ENCODE data around the gene PAOX. TPM values are rescaled to one million over a fixed set of nuclear protein-coding genes. Genes with fewer than 3 reads are reported as not detected.
A peak's percentile ranks its signal among the peaks of the same experiment; 100 is the strongest.

Gene PAOX
- polyA plus RNA-seq, 6 donors from 2014 or later, result 45.3 to 63.2 (median 53.5) TPM

GRCh38 chr10:133388236-133388972 lies 9.3 kb downstream of the PAOX start:
- peak overlapping the region; percentile 82 to 98 (median 92) for H3K4me3 Mint-ChIP-seq
- H3K36me3 Mint-ChIP-seq, result no peaks in the 10 kb centered on the region
- peak overlapping the region; percentile 86 to 97 (median 94) for H3K27ac Mint-ChIP-seq
- H3K9me3 Mint-ChIP-seq, result no peaks in the 10 kb centered on the region
- DNase-seq, result no peak
- peaks cover 28 to 75% (median 53%) of the 10 kb centered on the region in 3 donors for H3K4me1 Mint-ChIP-seq
- no peak for ATAC-seq (ENCODE audit: low read depth in 2 of 2)
- H3K27me3 Mint-ChIP-seq, result no peaks in the 10 kb centered on the region

GRCh38 chr10:133388973-133389818 lies 10.1 kb downstream of the PAOX start:
- DNase-seq (peak; percentile 90), ATAC-seq (ENCODE audit: low read depth in 2 of 2) (peak; percentile 90 to 92)
- peaks cover 28 to 73% (median 53%) of the 10 kb centered on the region in 3 donors for H3K4me1 Mint-ChIP-seq
- H3K9me3 Mint-ChIP-seq, result no peaks in the 10 kb centered on the region
- no peaks in the 10 kb centered on the region for H3K36me3 Mint-ChIP-seq
- H3K27ac Mint-ChIP-seq, result peak overlapping the region; percentile 86 to 97 (median 94)
- peak overlapping the region; percentile 82 to 98 (median 92) for H3K4me3 Mint-ChIP-seq
- no peaks in the 10 kb centered on the region for H3K27me3 Mint-ChIP-seq

DNA sequence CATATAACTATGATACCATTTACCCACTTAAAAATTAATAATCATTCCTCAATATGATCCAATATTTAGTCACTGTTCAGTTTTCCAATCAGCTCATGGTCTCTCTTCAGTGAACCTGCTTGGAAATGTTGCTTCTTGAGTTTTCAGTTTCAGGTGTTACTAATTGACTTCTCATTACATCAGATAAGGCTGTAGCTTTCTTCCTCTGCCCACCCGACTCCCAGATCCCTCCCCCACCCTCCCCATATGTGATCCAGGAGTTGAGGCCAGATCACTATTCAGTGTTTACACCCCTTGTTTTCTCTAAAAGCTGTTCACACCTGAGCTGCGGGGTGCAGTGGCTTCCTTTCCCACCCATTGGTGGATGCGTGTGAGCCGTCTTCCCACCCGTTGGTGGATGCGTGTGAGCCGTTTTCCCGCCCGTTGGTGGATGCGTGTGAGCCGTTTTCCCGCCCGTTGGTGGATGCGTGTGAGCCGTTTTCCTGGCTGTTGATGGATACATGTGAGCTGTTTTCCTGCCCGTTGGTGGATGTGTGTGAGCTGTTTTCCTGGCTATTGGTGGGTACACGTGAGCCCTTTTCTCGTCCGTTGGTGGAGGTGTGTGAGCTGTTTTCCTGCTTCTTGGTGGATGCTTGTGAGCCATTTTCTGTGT lies 11.7 kb downstream of the PAOX start:
- Mint-ChIP-seq H3K9me3 (no peaks in the 10 kb centered on the region), H3K27me3 (no peaks in the 10 kb centered on the region), H3K36me3 (no peaks in the 10 kb centered on the region), H3K4me3 (peak overlapping the region; percentile 80 to 95 (median 88)), H3K4me1 (peaks cover 37 to 79% (median 67%) of the 10 kb centered on the region in 3 donors), H3K27ac (peak overlapping the region; percentile 39 to 97 (median 82))
- DNase-seq, result no peak
- no peak for ATAC-seq (ENCODE audit: low read depth in 2 of 2)

- no peak for DNase-seq
- no peak for ATAC-seq (ENCODE audit: low read depth in 2 of 2)
- Mint-ChIP-seq H3K36me3 (no peaks in the 10 kb centered on the region), H3K4me3 (peak overlapping the region; percentile 80 to 95 (median 88)), H3K27me3 (no peaks in the 10 kb centered on the region), H3K27ac (peak overlapping the region; percentile 38 to 97 (median 90)), H3K4me1 (peaks cover 37 to 79% (median 65%) of the 10 kb centered on the region in 3 donors), H3K9me3 (no peaks in the 10 kb centered on the region)
Measured at GRCh38 chr10:133391249-133391635, 12.2 kb downstream of the PAOX start.

DNA sequence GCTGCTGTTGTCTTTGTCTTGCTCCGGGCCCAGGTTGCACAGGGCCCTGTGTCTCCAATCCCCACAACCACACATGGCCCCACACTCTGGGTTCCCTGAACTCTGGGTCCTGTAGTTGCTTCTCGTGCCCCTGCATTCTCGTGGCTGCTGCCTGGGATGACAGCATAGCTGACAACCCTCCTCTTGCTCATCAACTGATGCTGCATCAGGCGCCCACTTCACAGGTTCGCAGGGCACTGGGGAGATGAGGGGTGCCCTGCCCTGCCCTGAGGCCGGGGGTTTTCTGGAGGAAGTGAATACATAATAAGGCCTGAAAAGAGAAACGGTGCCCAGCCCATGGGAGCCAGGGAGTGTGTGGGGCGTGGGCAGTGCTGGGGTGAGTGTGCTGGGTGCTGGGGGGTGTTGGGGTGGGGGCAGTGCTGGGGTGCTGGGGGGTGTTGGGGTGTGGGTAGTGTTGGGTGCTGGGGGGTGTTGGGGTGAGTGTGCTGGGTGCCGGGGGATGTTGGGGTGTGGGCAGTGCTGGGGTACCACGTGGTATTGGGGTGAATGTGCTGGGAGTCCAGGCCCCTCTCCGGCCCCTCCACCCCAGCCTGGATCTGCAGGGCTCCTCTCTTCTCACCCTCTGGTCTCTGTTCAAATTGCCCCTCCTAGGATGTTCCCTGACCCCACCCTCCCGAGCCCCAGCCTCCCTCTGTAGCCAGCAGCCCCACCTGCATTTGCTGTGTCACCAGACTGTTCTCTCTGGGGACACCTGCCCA lies 12.9 kb downstream of the PAOX start:
- H3K27ac Mint-ChIP-seq, result peak overlapping the region; percentile 78 to 97 (median 90)
- H3K36me3 Mint-ChIP-seq, result no peaks in the 10 kb centered on the region
- peak; percentile 51 for DNase-seq
- H3K4me3 Mint-ChIP-seq, result peak overlapping the region; percentile 82 to 95 (median 90)
- no peaks in the 10 kb centered on the region for H3K9me3 Mint-ChIP-seq
- peaks cover 37 to 74% (median 63%) of the 10 kb centered on the region in 3 donors for H3K4me1 Mint-ChIP-seq
- peak; percentile 9 to 11 for ATAC-seq (ENCODE audit: low read depth in 2 of 2)
- H3K27me3 Mint-ChIP-seq, result no peaks in the 10 kb centered on the region

- H3K27ac Mint-ChIP-seq, result peak overlapping the region; percentile 18 to 95 (median 83)
- no peaks in the 10 kb centered on the region for H3K9me3 Mint-ChIP-seq
- peak overlapping the region; percentile 82 to 95 (median 90) for H3K4me3 Mint-ChIP-seq
- H3K36me3 Mint-ChIP-seq, result no peaks in the 10 kb centered on the region
- H3K4me1 Mint-ChIP-seq, result peaks cover 41 to 69% (median 64%) of the 10 kb centered on the region in 3 donors
- no peak for DNase-seq
- ATAC-seq (ENCODE audit: low read depth in 2 of 2), result no peak
- H3K27me3 Mint-ChIP-seq, result no peaks in the 10 kb centered on the region
Measured at GRCh38 chr10:133393401-133394063, 14.5 kb downstream of the PAOX start.

- Mint-ChIP-seq H3K27me3 (no peaks in the 10 kb centered on the region), H3K9me3 (no peaks in the 10 kb centered on the region), H3K36me3 (no peaks in the 10 kb centered on the region), H3K27ac (peak within 1 kb of the TSS; percentile 72 to 95 (median 90)), H3K4me3 (peak within 1 kb of the TSS; percentile 82 to 95 (median 90)), H3K4me1 (peaks cover 35 to 62% (median 57%) of the 10 kb centered on the region in 3 donors)
- ATAC-seq (ENCODE audit: low read depth in 2 of 2) (peak; percentile 63 to 67), DNase-seq (peak; percentile 94)
Measured at GRCh38 chr10:133394064-133394663, 15.1 kb downstream of the PAOX start, which contains the start of gene MTG1. TSS of gene MTG1 (plus strand) at chr10:133394157. CDS start at chr10:133394221, 64 bp downstream.

DNA sequence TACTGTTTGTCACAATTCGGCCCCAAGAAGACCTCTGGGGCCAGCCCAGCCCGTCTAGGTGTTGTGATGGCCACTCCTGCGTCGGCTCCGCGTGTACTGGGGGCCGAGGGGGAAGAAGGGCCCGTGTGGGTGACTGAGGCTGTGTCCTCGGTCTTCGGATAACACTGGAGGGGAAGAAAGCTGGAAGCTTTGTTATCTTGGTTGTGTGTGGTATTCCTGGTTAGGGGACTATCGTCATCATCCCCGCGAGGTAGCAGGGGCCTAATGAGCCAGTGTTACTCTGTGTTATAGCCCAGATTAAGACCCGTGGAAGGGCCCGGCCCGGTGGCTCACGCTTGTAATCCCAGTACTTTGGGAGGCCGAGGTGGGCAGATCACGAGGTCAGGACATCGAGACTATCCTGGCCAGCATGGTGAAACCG lies 15.7 kb downstream of the PAOX start:
- no peaks in the 10 kb centered on the region for H3K9me3 Mint-ChIP-seq
- peak overlapping the region; percentile 82 to 95 (median 90) for H3K4me3 Mint-ChIP-seq
- ATAC-seq (ENCODE audit: low read depth in 2 of 2) (no peak), DNase-seq (no peak)
- H3K4me1 Mint-ChIP-seq, result peaks cover 37 to 62% (median 56%) of the 10 kb centered on the region in 3 donors
- no peaks in the 10 kb centered on the region for H3K27me3 Mint-ChIP-seq
- no peaks in the 10 kb centered on the region for H3K36me3 Mint-ChIP-seq
- H3K27ac Mint-ChIP-seq, result peak overlapping the region in 5 of 6 donors; percentile 72 to 95 (median 91)

DNA sequence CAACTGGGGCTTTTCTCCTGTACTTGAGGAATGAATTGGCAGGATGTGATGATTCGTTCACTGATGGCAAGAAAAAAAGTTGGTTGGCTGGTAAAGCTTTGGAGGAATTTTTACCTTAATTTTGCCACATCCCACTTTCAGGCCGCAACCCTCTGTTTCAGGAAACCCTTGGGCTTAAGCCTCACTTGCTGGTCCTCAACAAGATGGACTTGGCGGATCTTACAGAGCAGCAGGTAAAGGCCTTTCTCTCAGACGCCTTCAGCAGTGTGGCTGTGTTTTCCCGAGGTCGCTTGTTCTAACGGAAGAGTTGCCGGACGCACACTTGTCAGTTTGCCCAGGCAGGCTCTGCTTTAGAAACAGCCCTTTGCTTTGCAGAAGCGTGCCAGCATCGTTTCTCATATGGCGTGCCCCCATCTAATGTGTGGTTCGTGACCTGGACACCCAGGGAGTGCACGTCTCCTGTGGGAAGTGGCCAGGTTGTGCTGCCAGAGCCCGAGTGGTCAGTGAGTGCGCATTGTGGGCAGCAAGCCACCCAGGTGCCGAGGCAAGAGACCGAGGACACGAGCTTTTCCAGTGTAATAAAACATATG lies 17.1 kb downstream of the PAOX start:
- Mint-ChIP-seq H3K9me3 (no peaks in the 10 kb centered on the region), H3K4me1 (peaks cover 34 to 62% (median 57%) of the 10 kb centered on the region in 3 donors), H3K27me3 (no peaks in the 10 kb centered on the region), H3K36me3 (no peaks in the 10 kb centered on the region), H3K27ac (no peak overlapping the region), H3K4me3 (peak overlapping the region in 5 of 8 donors; percentile 25 to 91 (median 82))
- ATAC-seq (ENCODE audit: low read depth in 2 of 2) (no peak), DNase-seq (no peak)

- Mint-ChIP-seq H3K27me3 (no peaks in the 10 kb centered on the region), H3K27ac (peak overlapping the region in 1 of 6 donors; percentile 78), H3K9me3 (no peaks in the 10 kb centered on the region), H3K36me3 (peaks cover 0 to 8% of the 10 kb centered on the region in 2 donors), H3K4me3 (peak overlapping the region in 1 of 8 donors; percentile 57), H3K4me1 (peaks cover 34 to 56% (median 47%) of the 10 kb centered on the region in 3 donors)
- DNase-seq (no peak), ATAC-seq (ENCODE audit: low read depth in 2 of 2) (no peak)
Measured at GRCh38 chr10:133397938-133398337, 18.9 kb downstream of the PAOX start.

- Mint-ChIP-seq H3K4me3 (no peak overlapping the region), H3K27me3 (no peaks in the 10 kb centered on the region), H3K27ac (no peak overlapping the region), H3K9me3 (no peaks in the 10 kb centered on the region), H3K36me3 (peaks cover 5 to 16% of the 10 kb centered on the region in 2 donors), H3K4me1 (peaks cover 38 to 51% (median 48%) of the 10 kb centered on the region in 3 donors)
- ATAC-seq (ENCODE audit: low read depth in 2 of 2) (no peak), DNase-seq (no peak)
Measured at GRCh38 chr10:133399123-133399601, 20.1 kb downstream of the PAOX start.

Measured in naive B cell (primary cell).